Liver (tissue), 3 donors: Measurements from ENCODE around the gene MTHFD2L.

ENCODE experiments used
- CTCF ChIP-seq: fragments of 150-350 bp; IDR thresholded peaks from 2 replicates; pipeline ENCODE4 v1.5.1; 2017; ENCODE audit warnings: improper control_type of control experiment, low read depth, low read length; ENCODE audit not compliant: missing input control
- EGR1 ChIP-seq, 2 donors: IDR thresholded peaks; 2 replicates each; pipeline ENCODE4 v1.6.1; 2016 to 2018; ENCODE audit warnings: antibody characterized with exemption in 2 of 2, low read depth in 2 of 2
- FOXA2 ChIP-seq: IDR thresholded peaks from 2 replicates; pipeline ENCODE4 v1.6.1; 2016; ENCODE audit warnings: antibody characterized with exemption
- HNF4G ChIP-seq: IDR thresholded peaks from 2 replicates; pipeline ENCODE4 v1.6.1; 2016; ENCODE audit warnings: antibody characterized with exemption
- JUND ChIP-seq, 2 donors: IDR thresholded peaks; 2 replicates each; pipeline ENCODE4 v1.6.1; 2016; ENCODE audit warnings: antibody characterized with exemption in 2 of 2
- MAX ChIP-seq: IDR thresholded peaks from 2 replicates; pipeline ENCODE4 v1.6.1; 2016; ENCODE audit warnings: antibody characterized with exemption
- NR2F2 ChIP-seq: IDR thresholded peaks from 2 replicates; pipeline ENCODE4 v1.6.1; 2016; ENCODE audit warnings: antibody characterized with exemption
- RAD21 ChIP-seq, 2 donors: IDR thresholded peaks; 2 replicates each; pipeline ENCODE4 v1.6.1; 2016; ENCODE audit warnings: antibody characterized with exemption in 2 of 2, mild to moderate bottlenecking in 2 of 2
- RXRA ChIP-seq, 2 donors: IDR thresholded peaks; 2 replicates each; pipeline ENCODE4 v1.6.1; 2017 to 2018; ENCODE audit warnings: antibody characterized with exemption in 2 of 2, mild to moderate bottlenecking in 1 of 2
- SP1 ChIP-seq: IDR thresholded peaks from 2 replicates; pipeline ENCODE4 v1.6.1; 2018; ENCODE audit warnings: antibody characterized with exemption, mild to moderate bottlenecking
- TAF1 ChIP-seq: conservative IDR thresholded peaks from 2 replicates; pipeline ENCODE4 v1.6.1; 2016; ENCODE audit warnings: antibody characterized with exemption, mild to moderate bottlenecking
- YY1 ChIP-seq: IDR thresholded peaks from 2 replicates; pipeline ENCODE4 v1.6.1; 2016; ENCODE audit warnings: antibody characterized with exemption, mild to moderate bottlenecking
- ZBTB33 ChIP-seq: IDR thresholded peaks from 2 replicates; pipeline ENCODE4 v1.6.1; 2016; ENCODE audit warnings: antibody characterized with exemption
- donor health status: healthy.
- donor health status: healthy.

GRCh38 chr4:74174941-74175340 lies 17.0 kb downstream of the MTHFD2L start:
- no peak for TF ChIP-seq CTCF
- no peak for TF ChIP-seq YY1
- no peak for TF ChIP-seq JUND (IDR thresholded peaks at IDR 0.05)
- TF ChIP-seq MAX = no peak
- no peak for TF ChIP-seq EGR1 (IDR thresholded peaks at IDR 0.05; ENCODE audit: low read depth in 2 of 2)
- no peak for TF ChIP-seq ZBTB33
- no peak for TF ChIP-seq SP1
- no peak for TF ChIP-seq HNF4G
- TF ChIP-seq RXRA (IDR thresholded peaks at IDR 0.05) = no peak
- no peak for TF ChIP-seq NR2F2
- TF ChIP-seq RAD21 (IDR thresholded peaks at IDR 0.05) = no peak
- TF ChIP-seq TAF1 = no peak
- no peak for TF ChIP-seq FOXA2
